GM21529 (cell line): ENCODE results near the gene DUSP22.

Experiments used
- ATAC-seq: cut with Tn5 transposase; IDR thresholded peaks from one replicate; pipeline ENCODE4 v1.9.1; 2021; ENCODE audit not compliant: unreplicated experiment

Gene DUSP22

DNA sequence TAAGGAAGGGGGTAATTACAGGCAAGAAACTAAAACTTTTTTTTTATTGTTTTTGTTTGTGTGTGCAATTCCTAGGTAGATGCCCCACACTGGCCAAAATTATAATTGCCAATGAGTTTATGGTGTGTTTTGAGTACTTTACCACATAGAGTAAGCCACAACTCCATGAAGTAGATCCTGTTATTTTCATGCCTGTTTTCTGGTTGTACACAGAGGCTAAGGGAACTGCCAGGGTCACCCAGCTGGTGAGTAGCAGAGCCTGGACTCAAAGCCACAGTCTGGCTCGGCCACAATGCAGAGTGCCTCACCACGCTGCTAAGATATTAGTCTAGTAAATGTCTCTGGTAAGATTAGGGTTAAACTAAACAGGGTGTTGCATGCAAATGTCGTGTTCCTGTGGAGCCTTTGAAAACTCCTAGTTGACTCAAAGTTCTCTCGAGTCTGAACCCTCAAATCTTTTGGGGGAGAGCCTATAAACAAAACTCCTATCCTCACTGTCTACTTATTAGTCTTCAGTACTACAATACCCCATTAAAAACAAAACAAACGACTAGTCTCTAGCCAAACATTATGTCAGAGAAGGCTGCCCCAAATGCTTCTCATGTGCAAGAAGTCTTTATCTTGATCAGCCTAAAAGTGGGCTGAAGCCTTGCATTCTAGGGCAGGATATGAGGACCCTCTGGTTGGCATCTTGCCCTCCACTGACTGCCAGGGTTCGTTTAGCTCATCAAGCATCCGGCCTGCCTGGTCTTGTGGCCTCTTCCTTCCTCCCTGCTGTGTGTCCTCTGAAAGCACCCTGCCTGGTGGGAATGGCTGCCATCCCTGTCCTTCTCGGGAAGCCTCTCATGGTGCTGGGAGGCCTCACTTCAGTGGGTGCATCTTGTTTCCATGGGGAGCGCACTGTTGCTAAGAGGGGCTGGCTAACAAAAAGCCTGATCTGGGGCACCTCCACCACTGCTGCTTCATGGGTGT lies 4.2 kb downstream of the DUSP22 start:
- ATAC-seq = peak; percentile 22

DNA sequence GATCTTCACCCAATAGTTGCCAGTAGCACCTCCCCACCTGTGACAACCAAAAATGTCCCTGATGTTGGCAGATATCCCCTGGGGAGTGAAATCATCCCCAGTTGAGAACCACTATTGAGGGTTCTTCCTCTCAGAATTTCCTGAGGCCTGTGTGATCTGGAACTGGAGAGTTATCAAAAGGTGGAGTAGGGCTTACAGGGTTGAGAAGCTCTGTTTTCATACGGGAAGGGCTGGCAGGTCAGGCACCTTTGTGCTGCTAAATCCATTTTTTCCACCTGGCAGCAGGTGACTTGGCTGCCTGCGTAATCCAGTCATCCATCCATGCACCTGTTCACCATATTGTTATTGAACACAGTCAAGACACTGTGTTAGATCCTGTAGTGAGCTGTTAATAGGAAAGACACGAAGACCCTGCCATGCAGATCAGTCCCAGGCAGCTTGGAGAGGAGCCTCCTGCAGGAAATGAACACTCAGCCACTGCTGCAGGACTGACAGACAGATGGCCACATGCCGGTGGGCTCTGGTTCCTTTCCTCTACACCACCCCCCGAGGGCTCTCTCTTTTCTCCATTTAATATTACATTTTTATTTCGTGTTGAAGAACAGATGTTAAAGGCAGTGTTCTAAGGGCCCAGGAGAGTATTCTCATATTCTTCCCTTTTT lies 5.4 kb downstream of the DUSP22 start:
- ATAC-seq = no peak

DNA sequence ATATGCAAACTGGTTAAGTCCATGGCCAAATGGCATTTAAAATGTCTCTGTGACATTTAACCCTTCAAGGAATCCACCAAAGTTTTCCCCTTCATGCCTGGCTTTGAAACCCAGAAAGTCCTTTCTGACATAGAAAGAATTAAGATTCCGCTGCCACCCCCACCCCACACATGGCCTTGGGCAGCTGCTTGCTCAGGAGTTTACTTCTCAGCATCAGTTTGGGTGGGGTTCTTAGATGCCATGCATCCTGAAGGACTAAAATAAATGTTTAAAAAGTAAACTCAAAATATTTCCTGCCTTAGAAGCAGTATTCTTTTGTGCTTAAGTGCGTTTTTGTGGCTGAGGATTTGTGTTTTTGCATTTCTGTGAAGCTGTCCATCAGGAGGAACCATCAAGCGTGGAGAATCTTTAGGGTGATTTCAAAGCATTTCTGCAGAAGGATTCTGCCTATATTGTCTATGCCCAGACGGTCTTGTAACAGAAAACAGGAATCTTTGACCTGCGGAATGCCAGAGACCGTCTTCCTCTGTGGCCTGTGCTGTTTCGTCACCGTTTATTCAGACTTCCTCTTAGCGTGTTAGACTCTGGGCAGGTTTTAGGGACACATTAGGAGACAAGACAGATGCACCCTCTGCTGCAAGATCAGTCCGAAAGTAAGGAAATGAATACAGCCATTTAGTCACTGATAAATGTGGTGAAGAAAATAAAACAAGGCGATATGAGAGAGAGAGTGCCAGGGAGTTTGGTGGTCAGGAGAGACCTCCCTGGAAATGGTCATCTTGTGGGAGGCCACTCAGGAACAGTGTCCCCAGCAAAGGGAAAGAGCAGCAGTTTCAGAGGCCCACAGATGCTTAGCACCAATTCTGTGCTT lies 6.2 kb downstream of the DUSP22 start:
- peak; percentile 26 for ATAC-seq

DNA sequence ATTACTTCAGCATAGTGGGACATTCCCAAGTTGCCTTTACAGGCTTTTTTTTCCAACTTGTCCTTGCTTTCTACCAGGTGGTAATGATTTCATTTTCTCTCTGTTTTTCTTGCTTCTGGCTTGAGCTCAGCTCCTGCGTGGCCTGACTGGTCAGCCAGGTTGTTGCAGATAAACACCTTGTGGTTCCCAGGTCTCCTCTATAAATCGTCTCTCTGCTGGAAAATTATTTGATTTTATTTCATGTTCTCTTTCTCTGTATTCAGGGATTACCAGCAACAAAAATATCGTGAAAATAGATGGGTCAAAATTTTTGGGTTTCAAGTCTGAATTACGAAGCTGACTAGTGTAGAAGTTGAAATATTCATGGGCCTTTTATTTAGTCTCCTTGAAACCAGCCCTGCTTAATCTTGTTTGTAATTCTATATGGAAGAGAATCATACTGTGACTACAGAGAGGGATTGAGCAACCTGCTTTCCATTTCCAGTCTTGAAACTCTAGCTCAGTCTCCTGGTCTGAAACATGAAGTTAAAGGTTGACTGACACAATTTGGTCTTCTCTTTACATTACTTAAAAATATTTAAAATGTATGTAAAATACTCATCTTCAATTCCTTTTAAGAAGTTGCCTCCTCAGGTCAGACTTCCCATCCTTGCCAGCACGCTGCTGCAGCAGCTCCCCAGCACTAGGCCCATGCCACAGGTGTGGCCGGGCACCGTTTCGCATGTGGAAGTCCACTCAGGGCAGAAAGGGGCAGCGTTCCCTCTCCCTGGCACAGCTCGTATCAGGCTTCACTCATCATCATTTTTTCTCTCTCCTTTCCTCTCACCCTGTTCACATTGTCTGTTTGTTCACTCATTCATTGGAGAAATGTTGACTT lies 7.1 kb downstream of the DUSP22 start:
- no peak for ATAC-seq

DNA sequence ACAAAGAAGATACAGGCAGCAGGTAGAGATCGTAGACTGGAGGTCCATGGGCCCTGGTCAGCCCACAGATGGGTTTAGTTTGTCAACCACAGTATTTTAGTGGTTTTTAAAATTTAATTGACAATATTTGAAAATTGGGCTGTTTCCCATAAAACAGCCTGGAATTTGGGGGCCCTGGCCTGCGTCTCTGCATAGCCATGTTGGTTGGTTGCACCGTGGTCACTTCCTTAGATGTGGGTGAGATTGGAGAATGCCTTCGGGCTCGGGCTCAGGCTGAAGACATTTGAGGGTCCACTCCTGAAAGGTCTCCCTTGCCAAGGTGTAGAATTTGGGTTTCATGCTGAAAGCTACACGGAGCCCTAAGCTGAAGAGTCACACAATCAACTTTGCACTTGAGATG lies 7.7 kb downstream of the DUSP22 start:
- no peak for ATAC-seq

DNA sequence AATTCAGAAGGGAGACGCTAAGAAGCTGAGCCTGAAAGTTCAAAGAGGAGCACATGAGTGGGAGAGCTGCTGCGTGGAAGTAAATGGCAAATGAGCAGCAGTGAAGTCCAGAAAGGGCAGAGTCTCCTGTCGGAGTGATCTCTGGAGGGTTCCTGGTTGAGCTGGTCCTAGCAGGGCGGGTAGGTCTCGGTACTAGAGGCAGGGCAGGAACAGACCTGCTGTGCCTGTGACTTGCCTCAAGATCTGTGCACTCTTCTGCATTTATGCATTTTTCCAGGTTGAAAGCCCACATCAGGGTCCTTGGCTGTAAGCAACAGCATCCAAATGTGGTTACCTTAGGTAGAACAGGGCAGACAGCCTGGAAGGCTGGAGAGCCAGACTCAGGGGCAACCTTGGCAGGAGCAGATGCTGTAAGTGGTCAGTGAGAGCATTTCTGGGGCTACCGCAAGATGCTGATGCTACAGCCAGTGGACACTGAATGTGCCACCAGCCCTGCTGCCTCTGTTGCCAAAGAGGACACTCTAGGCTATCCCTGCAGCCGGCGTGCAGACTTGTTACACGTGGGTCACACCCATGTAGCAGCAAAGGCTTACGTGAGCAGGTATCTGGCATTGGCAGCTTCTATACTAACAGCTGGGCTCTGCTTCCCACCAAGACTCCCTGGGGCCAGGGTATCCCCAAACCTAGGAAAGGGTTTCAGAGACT lies 8.4 kb downstream of the DUSP22 start:
- ATAC-seq = no peak

DNA sequence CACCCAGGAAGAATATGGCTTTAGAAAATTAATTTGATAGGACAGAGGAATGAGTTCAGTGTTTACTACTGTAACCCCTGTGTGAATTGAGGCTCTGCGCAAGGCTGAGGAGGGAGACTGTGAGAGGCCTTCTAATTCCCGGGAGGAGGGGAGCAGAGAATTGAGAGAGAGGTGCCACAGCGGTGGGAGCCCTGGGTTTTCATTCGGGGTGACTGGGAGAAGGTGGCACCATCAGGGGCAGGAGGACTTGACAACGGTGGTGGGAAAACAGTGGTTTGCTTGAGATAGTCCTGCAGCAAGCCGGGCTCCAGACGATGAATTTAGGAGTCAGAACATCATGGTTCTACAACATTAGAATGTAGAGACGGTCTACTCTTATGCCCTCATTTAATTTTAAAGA lies 9.2 kb downstream of the DUSP22 start:
- no peak for ATAC-seq

DNA sequence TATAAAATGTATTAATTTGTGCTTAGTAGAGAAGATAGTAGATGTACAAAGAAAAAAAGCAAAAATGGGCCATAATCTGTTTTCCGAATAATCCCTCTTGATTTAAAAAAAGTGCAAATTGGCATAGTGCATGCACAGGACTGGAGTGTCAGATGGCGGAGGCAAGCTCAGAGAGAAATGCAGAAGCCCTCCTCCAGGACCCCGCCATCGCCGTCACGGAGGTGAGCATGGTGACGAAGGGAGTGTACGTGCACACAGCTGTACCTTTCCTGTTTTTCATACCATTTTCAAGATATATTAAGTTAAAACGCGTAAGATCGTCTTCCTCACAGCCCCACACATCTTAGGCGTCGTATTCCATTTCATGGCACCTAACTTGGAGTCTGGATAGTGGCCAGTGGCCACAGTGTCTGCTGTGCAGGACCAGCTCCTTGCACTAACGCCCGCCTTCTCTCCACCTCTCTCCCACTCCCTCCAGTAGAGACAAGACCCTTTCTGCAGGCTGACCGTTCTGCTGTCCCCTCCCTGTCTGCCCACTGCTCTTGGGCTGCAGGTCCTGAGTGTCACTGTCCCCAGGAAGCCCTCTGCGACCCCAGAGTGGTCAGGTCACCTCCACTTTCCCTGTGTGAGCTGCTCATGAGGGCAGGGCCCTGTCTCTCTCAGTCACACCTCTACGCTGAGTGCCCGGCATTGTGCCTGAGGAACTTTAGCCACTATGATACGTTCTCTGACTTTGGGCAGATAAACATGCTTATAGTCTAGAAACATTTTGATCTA lies 9.8 kb downstream of the DUSP22 start:
- no peak for ATAC-seq

DNA sequence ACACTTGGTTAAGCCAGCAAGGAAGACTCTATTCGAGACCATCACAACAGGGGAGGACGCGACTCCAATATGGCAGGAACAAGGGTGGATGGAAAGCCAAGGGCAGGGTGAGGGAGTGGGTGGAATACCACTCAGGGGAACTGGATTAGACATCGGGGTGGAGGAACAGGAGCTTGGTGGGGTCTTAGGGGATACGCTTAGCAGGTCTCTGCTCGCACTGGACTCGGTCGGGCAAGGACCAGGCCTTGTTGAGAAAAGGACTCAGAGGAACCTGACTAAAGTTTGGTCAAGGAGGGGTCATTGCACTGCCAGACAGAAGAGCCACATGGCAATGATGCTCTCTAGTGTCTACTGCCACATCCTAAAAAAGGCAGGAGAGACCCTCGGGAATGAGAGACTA lies 10.5 kb downstream of the DUSP22 start:
- ATAC-seq = no peak

DNA sequence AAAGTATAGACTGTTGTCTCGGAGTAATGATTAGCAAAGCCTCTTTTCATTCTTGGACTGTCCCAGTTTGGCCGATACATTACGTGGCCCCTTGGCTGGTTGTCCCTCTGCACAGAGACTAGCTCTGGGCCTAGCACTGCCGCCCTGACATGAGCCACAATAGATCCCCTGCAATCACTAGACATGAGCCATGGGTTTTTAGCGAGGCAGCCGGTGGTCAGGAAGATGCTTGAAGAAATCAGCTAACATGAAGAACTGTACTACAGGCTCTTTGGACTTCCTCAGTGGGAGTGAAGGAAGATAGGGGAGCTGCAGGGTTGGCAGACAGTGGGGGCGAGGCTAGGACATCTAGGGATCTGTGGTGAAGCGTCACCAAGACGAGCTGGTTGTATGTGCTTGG lies 11.0 kb downstream of the DUSP22 start:
- ATAC-seq = no peak

DNA sequence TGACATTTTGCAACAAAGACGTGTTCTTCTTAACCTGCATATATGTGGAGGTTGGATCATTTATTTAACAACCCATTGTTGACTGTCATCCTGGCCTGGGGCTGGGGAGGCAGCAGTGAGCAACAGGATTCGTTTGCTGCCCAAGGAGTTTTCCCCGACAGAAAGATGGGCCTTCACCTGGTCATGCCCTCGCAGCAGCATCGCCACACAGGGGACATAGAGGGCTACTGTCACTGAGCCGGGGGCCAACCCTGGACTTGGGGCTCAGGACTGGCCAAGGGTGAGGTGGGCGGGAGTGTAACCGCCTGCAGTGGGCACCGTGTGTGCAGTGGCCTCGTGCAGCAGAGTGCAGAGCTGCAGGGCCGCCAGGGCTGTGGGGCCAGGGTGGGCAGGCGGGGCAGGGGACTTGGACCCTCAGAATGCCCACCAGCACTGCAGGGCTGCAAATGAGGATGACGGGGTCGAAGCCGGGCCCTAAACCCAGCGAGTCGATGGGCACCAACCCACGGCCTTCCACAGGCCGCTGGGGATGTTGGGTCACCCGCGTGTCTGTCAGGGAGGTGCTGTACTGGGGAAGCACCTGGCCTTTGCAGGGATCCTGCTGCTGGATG lies 11.8 kb downstream of the DUSP22 start:
- no peak for ATAC-seq

DNA sequence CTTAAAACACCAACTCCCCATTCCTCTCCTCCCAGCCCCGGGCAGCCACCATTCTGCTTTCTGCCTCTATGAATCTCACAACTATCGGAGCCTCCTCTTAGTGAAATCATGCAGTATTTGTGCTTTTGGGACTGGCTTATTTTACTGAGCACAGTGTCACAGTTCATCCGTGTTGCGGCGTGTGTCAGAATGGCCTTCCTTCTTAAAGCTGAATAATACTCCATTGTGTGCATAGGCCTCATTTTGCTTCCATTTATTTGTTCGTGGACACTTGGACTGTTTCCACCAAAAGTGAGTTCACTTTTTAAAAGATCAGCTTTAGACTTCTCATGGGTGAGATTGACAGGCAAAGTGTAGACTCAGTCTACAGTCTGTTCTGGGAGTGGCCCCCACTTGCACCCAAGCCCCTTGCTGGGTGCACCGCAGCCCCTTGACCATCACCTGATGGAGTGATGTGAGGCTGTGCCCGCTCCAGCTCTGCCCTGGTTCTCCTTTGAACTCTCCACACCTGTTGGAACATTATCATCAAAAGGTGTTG lies 12.6 kb downstream of the DUSP22 start:
- no peak for ATAC-seq

DNA sequence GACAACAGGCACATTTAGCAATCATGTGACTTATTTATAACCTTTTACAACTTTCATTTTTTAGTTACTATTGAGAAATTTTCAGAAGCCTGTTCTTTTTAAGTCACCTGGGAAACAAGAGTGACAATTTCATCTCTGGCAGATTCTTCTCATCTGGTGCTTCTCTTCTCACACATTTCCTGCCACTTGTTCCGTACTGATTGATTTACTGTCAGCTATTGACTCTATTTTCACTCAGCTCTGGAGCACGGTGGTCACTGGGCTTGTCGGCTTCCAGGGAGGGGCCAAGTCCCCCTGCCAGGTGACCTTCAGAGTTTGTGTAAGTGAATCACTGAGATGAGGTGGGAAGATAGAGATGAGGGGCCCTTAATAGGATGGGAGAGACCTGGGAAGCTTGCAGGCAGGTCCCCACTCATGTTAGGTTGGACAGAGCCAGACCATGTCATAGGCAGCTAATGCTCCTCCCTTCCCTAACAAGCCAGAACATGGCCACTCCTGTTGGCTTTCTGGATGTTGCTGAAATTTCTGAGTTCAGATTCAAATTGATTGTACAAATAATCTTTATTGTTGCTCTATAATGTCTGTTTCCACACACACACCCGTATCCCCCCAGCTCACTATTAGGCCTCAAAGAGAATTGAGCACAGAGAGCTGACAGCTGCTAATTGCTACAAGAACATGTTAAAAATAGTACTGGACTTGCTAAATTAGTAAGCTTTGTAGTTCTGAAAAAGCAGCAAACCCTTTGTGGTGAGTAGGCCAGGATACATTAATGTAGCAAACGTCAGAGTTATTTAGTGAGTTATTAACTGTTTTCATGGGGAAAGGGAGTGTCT lies 13.3 kb downstream of the DUSP22 start:
- ATAC-seq = peak; percentile 87

DNA sequence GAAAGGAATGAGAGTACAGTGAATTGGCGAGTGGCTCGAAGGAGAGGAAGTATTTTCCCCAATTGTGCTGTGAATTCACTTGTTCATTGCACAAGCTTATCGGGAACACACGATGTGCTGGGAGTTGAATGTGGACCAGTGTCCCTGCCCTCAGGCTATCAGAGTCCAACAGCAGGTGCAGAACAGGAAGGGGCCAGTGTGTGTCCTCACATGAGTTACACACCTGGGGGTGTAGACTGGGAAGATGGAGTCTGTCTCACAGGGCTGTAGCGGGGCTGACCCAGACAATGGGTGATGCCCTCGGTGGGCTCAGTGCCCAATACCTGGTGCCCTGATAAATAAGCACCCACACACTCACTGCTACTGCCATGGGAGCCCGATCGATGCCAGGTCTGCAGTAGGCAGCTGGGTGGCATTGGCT lies 14.4 kb downstream of the DUSP22 start:
- no peak for ATAC-seq

DNA sequence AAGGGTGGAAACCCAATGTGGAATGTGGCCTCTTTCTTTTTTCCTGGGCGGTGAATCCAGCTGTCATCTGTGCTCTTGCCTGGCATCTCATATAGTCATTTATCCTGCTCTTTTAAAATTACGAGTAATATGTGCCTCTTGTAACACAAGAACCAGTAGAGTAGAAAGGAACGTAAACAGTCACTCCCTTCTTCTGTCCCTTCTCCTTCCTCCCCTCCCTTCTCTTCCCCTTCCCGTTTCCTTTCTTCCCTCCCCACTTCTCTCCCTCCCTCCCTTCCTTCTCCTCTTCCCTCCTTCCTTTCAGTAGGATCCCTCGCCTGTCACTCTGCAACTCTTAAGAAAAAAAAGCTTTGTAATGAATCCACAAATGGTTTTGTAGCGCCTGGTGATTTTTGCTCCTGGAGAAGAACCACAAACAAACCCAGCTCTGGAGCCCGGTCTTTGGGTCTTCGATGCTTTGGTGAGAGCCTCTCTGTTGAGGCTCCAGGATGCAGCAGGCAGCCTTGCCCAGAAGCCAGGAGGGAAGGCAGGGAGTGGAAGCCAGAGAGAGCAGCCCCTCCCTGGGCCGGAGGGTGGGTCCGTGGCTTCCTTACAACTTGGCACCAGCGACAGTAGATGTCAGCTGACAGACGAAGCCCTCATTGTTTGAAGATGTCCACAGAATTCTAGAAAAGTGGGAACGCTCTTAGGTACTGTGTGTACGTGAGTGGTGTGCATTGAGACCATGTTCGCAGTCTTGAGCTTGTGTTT lies 15.0 kb downstream of the DUSP22 start:
- ATAC-seq = no peak

DNA sequence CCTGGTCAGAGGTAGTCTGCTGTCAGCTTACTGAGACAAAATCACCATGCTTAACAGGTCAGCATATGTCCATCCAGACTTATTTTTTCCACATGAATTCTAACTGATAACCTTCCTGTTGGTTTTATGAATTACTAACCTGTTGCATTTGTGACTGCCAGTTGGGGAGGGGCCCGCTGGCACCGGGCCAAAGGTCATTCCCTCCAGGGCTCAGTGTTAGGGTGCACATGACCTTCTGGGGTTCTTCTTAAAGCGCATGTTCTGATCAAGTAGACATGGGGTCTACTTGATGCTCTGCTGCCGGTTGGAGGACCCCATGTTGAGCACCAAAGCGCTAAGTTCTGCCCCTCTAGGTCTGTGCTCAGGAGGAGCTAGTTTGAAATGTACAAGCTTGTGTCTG lies 15.6 kb downstream of the DUSP22 start:
- ATAC-seq = no peak

DNA sequence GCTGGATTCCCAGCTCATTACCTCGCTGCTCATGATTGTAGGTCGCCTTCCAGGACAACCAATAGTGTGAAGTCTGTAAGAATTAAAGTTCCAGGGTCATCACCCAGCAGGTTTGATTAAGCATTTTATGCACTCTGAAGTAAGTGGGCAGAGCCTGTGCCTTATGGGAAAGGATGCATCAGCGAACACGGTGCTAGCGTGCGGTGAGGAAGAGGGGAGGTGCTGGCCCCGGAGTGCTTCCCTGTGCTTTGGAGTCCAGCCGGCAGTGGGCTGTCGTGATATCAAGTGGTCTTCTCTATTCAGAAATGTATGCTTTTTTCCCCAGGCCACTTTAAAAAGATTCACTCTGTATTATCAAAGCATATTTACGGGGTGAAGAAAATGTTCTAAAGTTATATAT lies 16.0 kb downstream of the DUSP22 start:
- ATAC-seq = no peak
